Measurements from ENCODE around the gene NEBL. TPM values are rescaled to one million over a fixed set of nuclear protein-coding genes. Genes with fewer than 3 reads are reported as not detected.
"Not testable (repeated sequence)": the region's sequence is repeated elsewhere in the genome, so short reads cannot be mapped to it uniquely, and the experiment has no call there.

The NEBL gene
- polyA plus RNA-seq (2012; ENCODE audit: low read depth, missing spikeins), result 0.05 TPM

- DNase-seq (ENCODE audit: insufficient read length, low spot score) (no peak), FAIRE-seq (no peak)
- no peak for TF ChIP-seq TAF1 (IDR thresholded peaks at IDR 0.05; ENCODE audit: low read depth, low read length)
- TF ChIP-seq PAX5 (IDR thresholded peaks at IDR 0.05; ENCODE audit: insufficient read depth, low read length, severe bottlenecking), result no peak
- no peak for TF ChIP-seq SPI1 (IDR thresholded peaks at IDR 0.05; ENCODE audit: low read depth, low read length)
- TF ChIP-seq POU2F2 (IDR thresholded peaks at IDR 0.05; ENCODE audit: low read depth, low read length), result no peak
- TF ChIP-seq POLR2A (IDR thresholded peaks at IDR 0.05; ENCODE audit: low read depth, low read length), result no peak
- TF ChIP-seq POLR2AphosphoS5 (IDR thresholded peaks at IDR 0.05; ENCODE audit: low read depth, low read length), result no peak
Measured at GRCh38 chr10:20897146-20897825, at the start of gene NEBL. Gene NEBL, minus strand, starts transcription at chr10:20897311. Its CDS starts 106 bp downstream, at chr10:20897205.

- TF ChIP-seq PAX5 (IDR thresholded peaks at IDR 0.05; ENCODE audit: insufficient read depth, low read length, severe bottlenecking), result no peak
- TF ChIP-seq POLR2A (IDR thresholded peaks at IDR 0.05; ENCODE audit: low read depth, low read length), result no peak
- no peak for FAIRE-seq
- no peak for DNase-seq (ENCODE audit: insufficient read length, low spot score)
Measured at GRCh38 chr10:20945546-20946332, 48.6 kb upstream of the NEBL start.

GRCh38 chr10:20944789-20945502 is 47.8 kb upstream of the NEBL start:
- TF ChIP-seq POU2F2 (IDR thresholded peaks at IDR 0.05; ENCODE audit: low read depth, low read length), result no peak
- no peak for TF ChIP-seq TAF1 (IDR thresholded peaks at IDR 0.05; ENCODE audit: low read depth, low read length)
- no peak for TF ChIP-seq POLR2A (IDR thresholded peaks at IDR 0.05; ENCODE audit: low read depth, low read length)
- TF ChIP-seq SPI1 (IDR thresholded peaks at IDR 0.05; ENCODE audit: low read depth, low read length), result no peak
- no peak for TF ChIP-seq PAX5 (IDR thresholded peaks at IDR 0.05; ENCODE audit: insufficient read depth, low read length, severe bottlenecking)
- no peak for TF ChIP-seq POLR2AphosphoS5 (IDR thresholded peaks at IDR 0.05; ENCODE audit: low read depth, low read length)
- no peak for FAIRE-seq
- no peak for DNase-seq (ENCODE audit: insufficient read length, low spot score)

GRCh38 chr10:20939414-20939813 is 42.3 kb upstream of the NEBL start:
- DNase-seq (ENCODE audit: insufficient read length, low spot score); FAIRE-seq: not testable (repeated sequence)

GRCh38 chr10:20936396-20936795 is 39.3 kb upstream of the NEBL start:
- no peak for DNase-seq (ENCODE audit: insufficient read length, low spot score)
- TF ChIP-seq SPI1 (IDR thresholded peaks at IDR 0.05; ENCODE audit: low read depth, low read length) (no peak), POLR2A (IDR thresholded peaks at IDR 0.05; ENCODE audit: low read depth, low read length) (no peak), POU2F2 (IDR thresholded peaks at IDR 0.05; ENCODE audit: low read depth, low read length) (no peak), TAF1 (IDR thresholded peaks at IDR 0.05; ENCODE audit: low read depth, low read length) (no peak), PAX5 (IDR thresholded peaks at IDR 0.05; ENCODE audit: insufficient read depth, low read length, severe bottlenecking) (no peak), POLR2AphosphoS5 (IDR thresholded peaks at IDR 0.05; ENCODE audit: low read depth, low read length) (no peak)
- FAIRE-seq, result no peak

- TF ChIP-seq PAX5 (IDR thresholded peaks at IDR 0.05; ENCODE audit: insufficient read depth, low read length, severe bottlenecking), result no peak
- no peak for TF ChIP-seq POLR2AphosphoS5 (IDR thresholded peaks at IDR 0.05; ENCODE audit: low read depth, low read length)
- no peak for TF ChIP-seq TAF1 (IDR thresholded peaks at IDR 0.05; ENCODE audit: low read depth, low read length)
- TF ChIP-seq SPI1 (IDR thresholded peaks at IDR 0.05; ENCODE audit: low read depth, low read length), result no peak
- no peak for TF ChIP-seq POLR2A (IDR thresholded peaks at IDR 0.05; ENCODE audit: low read depth, low read length)
- no peak for TF ChIP-seq POU2F2 (IDR thresholded peaks at IDR 0.05; ENCODE audit: low read depth, low read length)
- DNase-seq (ENCODE audit: insufficient read length, low spot score), result no peak
- FAIRE-seq, result no peak
Measured at GRCh38 chr10:20935931-20936330, 38.8 kb upstream of the NEBL start.

- no peak for TF ChIP-seq POLR2AphosphoS5 (IDR thresholded peaks at IDR 0.05; ENCODE audit: low read depth, low read length)
- TF ChIP-seq POU2F2 (IDR thresholded peaks at IDR 0.05; ENCODE audit: low read depth, low read length), result no peak
- TF ChIP-seq PAX5 (IDR thresholded peaks at IDR 0.05; ENCODE audit: insufficient read depth, low read length, severe bottlenecking), result no peak
- TF ChIP-seq TAF1 (IDR thresholded peaks at IDR 0.05; ENCODE audit: low read depth, low read length), result no peak
- no peak for TF ChIP-seq SPI1 (IDR thresholded peaks at IDR 0.05; ENCODE audit: low read depth, low read length)
- no peak for DNase-seq (ENCODE audit: insufficient read length, low spot score)
- no peak for FAIRE-seq
Measured at GRCh38 chr10:20935301-20935700, 38.2 kb upstream of the NEBL start.

- no peak for DNase-seq (ENCODE audit: insufficient read length, low spot score)
- FAIRE-seq, result no peak
- TF ChIP-seq SPI1 (IDR thresholded peaks at IDR 0.05; ENCODE audit: low read depth, low read length), result no peak
- no peak for TF ChIP-seq POU2F2 (IDR thresholded peaks at IDR 0.05; ENCODE audit: low read depth, low read length)
- TF ChIP-seq TAF1 (IDR thresholded peaks at IDR 0.05; ENCODE audit: low read depth, low read length), result no peak
- TF ChIP-seq POLR2AphosphoS5 (IDR thresholded peaks at IDR 0.05; ENCODE audit: low read depth, low read length), result no peak
- TF ChIP-seq POLR2A (IDR thresholded peaks at IDR 0.05; ENCODE audit: low read depth, low read length), result no peak
- TF ChIP-seq PAX5 (IDR thresholded peaks at IDR 0.05; ENCODE audit: insufficient read depth, low read length, severe bottlenecking), result no peak
Measured at GRCh38 chr10:20933705-20934104, 36.6 kb upstream of the NEBL start.

- FAIRE-seq (no peak), DNase-seq (ENCODE audit: insufficient read length, low spot score) (no peak)
- no peak for TF ChIP-seq POLR2AphosphoS5 (IDR thresholded peaks at IDR 0.05; ENCODE audit: low read depth, low read length)
- TF ChIP-seq PAX5 (IDR thresholded peaks at IDR 0.05; ENCODE audit: insufficient read depth, low read length, severe bottlenecking), result no peak
- TF ChIP-seq SPI1 (IDR thresholded peaks at IDR 0.05; ENCODE audit: low read depth, low read length), result no peak
- TF ChIP-seq POU2F2 (IDR thresholded peaks at IDR 0.05; ENCODE audit: low read depth, low read length), result no peak
Measured at GRCh38 chr10:20932606-20933126, 35.6 kb upstream of the NEBL start.
